AG20443 (cell line): ENCODE measurements around the gene HOXC5.

ENCODE experiments used
- DNase-seq: peaks from one replicate; pipeline ENCODE4 v3.0.0; 2012; ENCODE audit warnings: low spot score, mixed read lengths

Gene HOXC5

GRCh38 chr12:54006559-54007220 lies 26.2 kb upstream of the HOXC5 start:
- no peak for DNase-seq

- no peak for DNase-seq
These were observed 25.2 kb upstream of the HOXC5 start for GRCh38 chr12:54007538-54008259.

GRCh38 chr12:54008260-54008552 lies 24.6 kb upstream of the HOXC5 start:
- DNase-seq, result no peak

GRCh38 chr12:54009171-54010052 lies 23.4 kb upstream of the HOXC5 start:
- DNase-seq, result peak; percentile 61

- DNase-seq, result no peak
These were observed 22.5 kb upstream of the HOXC5 start for GRCh38 chr12:54010053-54010971.

GRCh38 chr12:54010972-54011664 lies 21.7 kb upstream of the HOXC5 start:
- no peak for DNase-seq

- no peak for DNase-seq
These were observed 21.0 kb upstream of the HOXC5 start for GRCh38 chr12:54011665-54012532.

- DNase-seq, result no peak
These were observed 20.0 kb upstream of the HOXC5 start for GRCh38 chr12:54012631-54013409.

GRCh38 chr12:54014377-54015017 lies 18.4 kb upstream of the HOXC5 start:
- no peak for DNase-seq

- DNase-seq, result no peak
These were observed 17.6 kb upstream of the HOXC5 start for GRCh38 chr12:54015018-54015931.

GRCh38 chr12:54016051-54016450 lies 16.8 kb upstream of the HOXC5 start:
- no peak for DNase-seq

GRCh38 chr12:54016478-54016964 lies 16.3 kb upstream of the HOXC5 start:
- peak; percentile 69 for DNase-seq

- no peak for DNase-seq
These were observed 15.6 kb upstream of the HOXC5 start for GRCh38 chr12:54017027-54017788.

- DNase-seq, result peak; percentile 98
These were observed 14.9 kb upstream of the HOXC5 start for GRCh38 chr12:54017878-54018467.

GRCh38 chr12:54018468-54018984 lies 14.3 kb upstream of the HOXC5 start:
- no peak for DNase-seq

- DNase-seq, result no peak
These were observed 13.6 kb upstream of the HOXC5 start for GRCh38 chr12:54019091-54019811.
